Ishikawa (cell line): ENCODE data around the gene EIF4B.

Experiments used
- CEBPB ChIP-seq: IDR thresholded peaks from 2 replicates; pipeline ENCODE4 v1.6.1; 2012
- CREB1 ChIP-seq: IDR thresholded peaks from 2 replicates; pipeline ENCODE4 v1.6.1; 2012; ENCODE audit warnings: low read depth
- EGR1 ChIP-seq: IDR thresholded peaks from 2 replicates; pipeline ENCODE4 v1.6.1; 2012
- EP300 ChIP-seq: IDR thresholded peaks from 2 replicates; pipeline ENCODE4 v1.6.1; 2012; ENCODE audit warnings: borderline replicate concordance
- FOXM1 ChIP-seq: IDR thresholded peaks from 2 replicates; pipeline ENCODE4 v1.6.1; 2012; ENCODE audit warnings: low read depth, borderline replicate concordance
- MAX ChIP-seq: IDR thresholded peaks from 2 replicates; pipeline ENCODE4 v1.6.1; 2012
- NFIC ChIP-seq: IDR thresholded peaks from 2 replicates; pipeline ENCODE4 v1.6.1; 2012
- RAD21 ChIP-seq: IDR thresholded peaks from 2 replicates; pipeline ENCODE4 v1.6.1; 2012; ENCODE audit warnings: low read depth
- REST ChIP-seq: IDR thresholded peaks from 2 replicates; pipeline ENCODE4 v1.6.1; 2012; ENCODE audit warnings: low read depth, mild to moderate bottlenecking
- TAF1 ChIP-seq: IDR thresholded peaks from 2 replicates; pipeline ENCODE4 v1.6.1; 2012; ENCODE audit warnings: low read depth, mild to moderate bottlenecking
- TCF12 ChIP-seq: IDR thresholded peaks from 2 replicates; pipeline ENCODE4 v1.6.1; 2012; ENCODE audit warnings: low read depth
- TEAD4 ChIP-seq: IDR thresholded peaks from 2 replicates; pipeline ENCODE4 v1.6.1; 2012
- USF1 ChIP-seq: IDR thresholded peaks from 2 replicates; pipeline ENCODE4 v1.6.1; 2012
- YY1 ChIP-seq: IDR thresholded peaks from 2 replicates; pipeline ENCODE4 v1.6.1; 2012; ENCODE audit warnings: low read depth
- ZBTB7A ChIP-seq: IDR thresholded peaks from 2 replicates; pipeline ENCODE4 v1.6.1; 2012; ENCODE audit warnings: low read depth

Gene EIF4B

GRCh38 chr12:53076461-53076860 is 70.2 kb downstream of the EIF4B start:
- TF ChIP-seq TCF12: no peak
- no peak for TF ChIP-seq MAX
- no peak for TF ChIP-seq ZBTB7A
- TF ChIP-seq EGR1: no peak
- TF ChIP-seq CREB1: no peak
- TF ChIP-seq CEBPB: no peak
- TF ChIP-seq REST: no peak
- TF ChIP-seq NFIC: no peak
- TF ChIP-seq FOXM1: no peak
- TF ChIP-seq TEAD4: no peak
- TF ChIP-seq RAD21: no peak
- no peak for TF ChIP-seq YY1
- no peak for TF ChIP-seq USF1
- no peak for TF ChIP-seq EP300
- TF ChIP-seq TAF1: no peak

- TF ChIP-seq EP300 (no peak), EGR1 (no peak), RAD21 (no peak), NFIC (no peak), CREB1 (no peak), TCF12 (no peak), TEAD4 (no peak), TAF1 (no peak), REST (no peak), YY1 (no peak), MAX (no peak), CEBPB (no peak), USF1 (no peak), FOXM1 (no peak), ZBTB7A (no peak)
Measured at GRCh38 chr12:53077030-53077429, 70.8 kb downstream of the EIF4B start.

- TF ChIP-seq MAX (peak; percentile 86), FOXM1 (no peak), USF1 (peak; percentile 83), NFIC (peak; percentile 46)
Measured at GRCh38 chr12:53078425-53079225, 72.4 kb downstream of the EIF4B start.

GRCh38 chr12:53079226-53080117 is 73.2 kb downstream of the EIF4B start, which contains the start of gene SPRYD3:
Gene SPRYD3 (minus strand): TSS chr12:53079390. CDS start chr12:53079333, 57 bp downstream.
- TF ChIP-seq REST: no peak
- TF ChIP-seq RAD21: no peak
- no peak; the same call in 1 of the 2 replicates for TF ChIP-seq EGR1
- 0 out of 2 replicates have a peak, but pooled peaks have one; percentile 29 for TF ChIP-seq YY1
- no peak for TF ChIP-seq ZBTB7A
- TF ChIP-seq TAF1: peak; percentile 90
- TF ChIP-seq TCF12: peak; percentile 65
- peak; percentile 30; the same call in 1 of the 2 replicates for TF ChIP-seq TEAD4
- no peak for TF ChIP-seq CEBPB
- TF ChIP-seq NFIC: peak; percentile 70
- peak; percentile 50 for TF ChIP-seq EP300
- TF ChIP-seq USF1: no peak
- TF ChIP-seq MAX: peak; percentile 66
- no peak for TF ChIP-seq FOXM1
- peak; percentile 54 for TF ChIP-seq CREB1
